Endothelial cell of hepatic sinusoid (primary cell): ENCODE measurements around the gene NLRX1.
"Not testable (repeated sequence)": the region's sequence is repeated elsewhere in the genome, so short reads cannot be mapped to it uniquely, and the experiment has no call there.

ENCODE experiments used
- in situ Hi-C: cut with HindIII; loops from 2 replicates; pipeline ENCODE4 v1.10.0; 2017; ENCODE audit warnings: low sequenced_read_pairs

Gene NLRX1

GRCh38 chr11:119205574-119206510 is 37.3 kb downstream of the NLRX1 start, which contains the start of gene CBL:
Gene CBL, plus strand, starts transcription at chr11:119206339. Its CDS starts 79 bp downstream, at chr11:119206418.
- in situ Hi-C loops: no loop called here

DNA sequence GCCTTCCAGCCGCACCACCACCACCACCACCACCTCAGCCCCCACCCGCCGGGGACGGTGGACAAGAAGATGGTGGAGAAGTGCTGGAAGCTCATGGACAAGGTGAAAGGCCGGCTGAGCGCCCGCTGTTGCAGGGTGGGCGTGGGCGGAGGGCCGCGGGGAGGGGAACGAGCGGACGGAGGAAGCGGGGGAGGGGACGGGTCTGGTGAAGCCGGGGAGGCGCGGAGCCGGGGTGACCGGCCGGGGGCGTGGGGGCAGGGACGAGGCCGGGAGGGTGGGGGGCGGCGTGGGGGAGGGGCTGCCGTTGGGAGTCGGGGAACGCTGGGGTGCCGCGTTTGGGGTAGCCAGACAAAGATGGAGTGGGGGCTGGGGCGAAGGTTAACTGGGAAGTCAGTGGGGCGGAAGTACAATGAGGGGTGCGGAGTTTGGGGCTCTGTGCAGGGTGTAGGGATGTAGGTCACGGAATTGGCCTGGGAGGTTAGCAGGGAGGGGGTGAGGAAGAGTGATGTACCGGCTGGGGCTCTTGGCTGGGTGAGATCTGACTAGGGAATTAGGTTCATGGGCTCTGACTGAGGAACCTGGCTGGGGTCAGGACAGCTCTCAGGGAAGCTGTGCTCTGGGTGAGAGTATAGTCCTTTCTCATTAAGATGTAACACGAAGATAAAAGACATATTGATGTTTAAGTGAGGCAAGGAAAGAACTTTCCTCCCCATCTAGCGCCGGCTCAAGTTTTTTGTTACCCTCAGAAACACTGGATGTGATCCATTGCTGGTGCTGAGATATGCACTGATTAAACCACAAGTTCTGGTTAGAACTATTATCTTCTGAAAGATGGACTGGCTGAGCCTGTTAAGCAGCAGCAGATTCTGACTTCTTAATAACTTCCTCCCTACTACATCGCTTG is 38.2 kb downstream of the NLRX1 start:
- in situ Hi-C loops: no loop called here

DNA sequence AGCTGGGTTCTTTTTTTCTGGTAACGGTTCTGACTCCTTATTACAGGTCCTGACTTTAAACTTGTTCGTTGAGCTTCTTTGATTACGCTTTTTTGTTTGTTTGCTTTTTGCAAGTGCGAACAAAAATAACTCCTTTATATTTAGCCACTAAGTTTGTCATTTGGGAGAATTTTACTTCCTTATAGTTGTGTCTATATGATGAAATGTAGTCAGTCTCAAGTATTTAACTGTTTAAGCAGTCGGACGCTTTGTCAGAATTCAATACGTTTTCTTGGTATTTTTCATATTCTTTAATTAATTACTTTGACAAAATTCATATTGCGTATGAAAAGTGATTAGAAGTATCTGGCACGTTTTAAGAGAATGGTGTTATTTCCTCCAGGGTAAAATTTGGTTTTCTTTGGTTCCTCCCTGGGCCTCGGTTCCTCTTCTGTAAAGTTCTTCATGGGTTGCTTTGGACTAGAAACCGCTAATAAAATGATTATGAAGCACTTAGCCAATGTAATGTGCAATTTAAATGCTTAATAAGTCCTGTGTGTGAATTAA is 39.0 kb downstream of the NLRX1 start:
- in situ Hi-C loops: no loop called here

- in situ Hi-C loops: no loop called here
Measured at GRCh38 chr11:119209186-119209585, 40.7 kb downstream of the NLRX1 start.

DNA sequence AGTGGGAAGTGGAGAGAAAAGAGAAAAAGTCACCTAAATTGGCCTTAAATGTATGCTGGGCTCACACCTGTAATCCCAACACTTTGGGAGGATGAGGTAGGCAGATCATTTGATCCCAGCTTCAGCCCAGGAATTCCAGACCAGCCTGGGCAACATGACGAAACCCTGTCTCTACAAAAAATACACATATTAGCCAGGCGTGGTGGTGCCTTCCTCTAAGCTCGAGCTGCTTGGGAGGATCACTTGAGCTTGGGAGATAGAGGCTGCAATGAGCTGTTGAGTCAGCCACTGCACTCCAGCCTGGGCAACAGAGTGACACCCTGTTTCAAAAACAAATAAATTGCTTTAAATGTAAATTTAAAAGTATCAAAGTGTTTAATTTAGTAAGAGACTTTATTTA is 41.5 kb downstream of the NLRX1 start:
- in situ Hi-C loops: no loop called here

GRCh38 chr11:119218141-119218878 is 49.8 kb downstream of the NLRX1 start:
- in situ Hi-C loops: no loop called here

DNA sequence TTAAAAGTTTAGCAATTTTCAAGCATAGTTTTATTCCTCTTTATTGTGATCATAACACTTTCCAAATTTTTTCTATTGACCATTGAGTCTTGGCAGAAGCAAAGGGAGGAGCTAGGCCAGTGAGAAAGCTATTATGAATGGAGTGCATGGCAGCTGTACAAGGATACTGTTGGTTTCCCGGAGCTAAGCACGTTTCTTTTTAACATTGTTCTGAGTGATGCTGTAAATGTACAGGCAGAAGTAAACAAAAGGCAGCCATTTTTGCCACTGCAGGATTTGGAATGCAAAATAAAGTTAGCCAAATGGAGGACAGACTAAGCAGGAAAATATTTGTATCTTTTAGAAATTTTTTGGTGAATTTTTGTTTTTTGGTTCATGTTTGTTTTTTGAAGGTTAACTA is 53.8 kb downstream of the NLRX1 start:
- in situ Hi-C loops: no loop called here

DNA sequence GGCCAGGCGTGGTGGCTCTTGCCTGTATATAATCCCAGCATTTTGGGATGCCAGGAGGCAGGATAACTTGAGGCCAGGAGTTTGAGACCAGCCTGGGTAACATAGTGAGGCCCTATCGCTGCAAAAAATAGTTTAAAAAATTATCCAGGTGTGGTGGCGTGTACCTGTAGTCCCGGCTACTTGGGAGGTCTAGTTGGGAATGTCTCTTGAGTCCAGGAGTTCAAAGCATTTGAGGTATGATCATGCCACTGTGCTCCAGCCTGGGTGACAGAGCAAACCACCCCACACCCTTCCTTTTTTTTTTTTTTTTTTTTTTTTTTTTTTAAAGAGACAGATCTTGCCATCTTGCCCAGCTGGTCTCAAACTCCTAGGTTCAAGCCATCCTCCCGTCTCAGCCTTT is 54.4 kb downstream of the NLRX1 start:
- in situ Hi-C loops: no loop called here

DNA sequence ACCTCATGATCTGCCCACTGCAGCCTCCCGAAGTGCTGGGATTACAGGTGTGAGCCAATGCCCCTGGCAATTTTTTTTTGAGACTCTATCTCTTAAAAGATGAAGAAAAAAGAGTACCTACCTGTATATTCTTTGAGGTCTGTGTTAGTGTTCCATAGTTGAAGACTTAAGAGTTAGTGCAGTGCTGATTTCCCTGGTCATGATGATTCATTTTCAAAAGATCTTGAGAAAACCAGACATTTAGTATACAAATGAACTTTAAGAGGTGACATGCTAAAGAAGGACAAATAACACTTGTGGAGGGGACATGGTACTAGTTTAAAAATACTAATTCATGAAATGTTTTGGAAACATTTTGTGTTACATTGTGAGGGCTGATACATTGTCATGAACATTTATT is 55.3 kb downstream of the NLRX1 start:
- in situ Hi-C loops: no loop called here

DNA sequence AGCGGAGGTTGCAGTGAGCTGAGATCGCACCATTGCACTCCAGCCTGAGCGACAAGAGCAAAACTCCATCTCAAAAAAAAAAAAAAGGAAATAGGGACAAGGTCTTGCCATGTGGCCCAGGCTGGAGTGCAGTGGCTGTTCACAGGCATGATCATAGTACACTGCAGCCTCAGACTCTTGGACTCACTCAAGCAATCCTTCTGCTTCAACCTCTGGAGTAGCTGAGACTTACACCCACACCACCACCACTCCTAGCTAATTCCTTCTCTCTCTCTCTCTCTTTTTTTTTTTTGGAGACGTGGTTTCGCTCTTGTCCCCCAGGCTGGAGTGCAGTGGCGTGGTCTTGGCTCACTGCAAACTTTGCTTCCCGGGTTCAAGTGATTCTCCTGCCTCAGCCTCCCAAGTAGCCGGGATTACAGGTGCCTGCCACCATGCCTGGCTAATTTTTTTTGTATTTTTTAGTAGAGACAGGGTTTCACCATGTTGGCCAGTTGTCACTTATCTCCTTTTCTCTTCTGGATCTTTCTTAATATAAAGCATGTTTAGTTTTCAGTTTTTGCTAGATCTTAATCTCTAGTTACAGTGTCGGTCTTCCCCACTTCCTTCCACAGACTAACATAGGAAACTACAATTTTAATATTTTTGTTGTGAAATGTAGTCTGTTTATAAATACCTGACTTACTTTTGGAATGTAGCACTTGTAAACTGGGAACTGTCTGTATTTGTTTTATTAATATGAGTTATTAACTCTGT is 60.2 kb downstream of the NLRX1 start:
- in situ Hi-C loops: not testable (repeated sequence)

DNA sequence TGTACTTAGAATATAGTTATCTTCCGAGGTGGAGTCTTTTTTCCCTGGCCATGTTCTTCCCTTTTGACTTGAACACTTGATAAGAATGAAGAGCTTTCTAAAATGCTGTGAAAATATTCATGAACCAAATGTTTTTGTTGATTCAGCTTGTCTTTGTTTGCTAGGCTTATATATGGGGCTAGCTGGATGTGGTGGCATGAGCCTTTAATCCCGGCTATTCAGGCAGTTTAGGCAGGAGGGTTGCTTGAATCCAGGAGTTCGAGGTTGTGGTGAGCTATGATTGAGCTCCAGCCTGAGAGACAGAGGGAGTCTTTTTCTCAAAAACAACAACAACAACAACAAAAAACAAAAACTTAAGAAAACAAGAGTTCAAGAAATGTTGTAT is 60.8 kb downstream of the NLRX1 start:
- in situ Hi-C loops: no loop called here

DNA sequence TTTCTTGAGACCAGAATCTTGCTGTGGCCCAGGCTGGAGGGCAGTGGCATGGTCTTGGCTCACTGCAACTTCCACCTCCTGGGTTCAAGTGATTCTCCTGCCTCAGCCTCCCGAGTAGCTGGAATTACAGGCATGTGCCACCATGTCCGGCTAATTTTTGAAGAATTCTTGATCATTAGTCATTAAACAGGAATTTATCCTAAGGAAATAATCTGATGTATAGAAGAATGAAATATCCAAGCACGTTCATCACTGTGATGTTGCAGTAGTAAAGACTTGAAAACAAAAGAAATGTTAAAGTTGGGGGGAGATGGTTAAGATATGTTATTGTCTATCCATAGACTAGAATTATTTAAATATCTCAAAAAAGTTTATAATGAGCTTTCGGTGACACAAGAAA is 61.2 kb downstream of the NLRX1 start:
- in situ Hi-C loops: no loop called here
